NCI-H2081 (cell line): Measurements from ENCODE around the gene CISD3.

Source experiments
- DNase-seq, 2 experiments: peaks; one replicate each; lab custom pipeline; 2025; lab: John Stamatoyannopoulos, UW

CISD3 gene

GRCh38 chr17:38729886-38730525, at the start of gene CISD3:
TSS of gene CISD3 (plus strand) at chr17:38730341. CDS start at chr17:38730359, 18 bp downstream.
- DNase-seq, result peak; percentile 83 to 89

- DNase-seq, result no peak
Observed at GRCh38 chr17:38681096-38681495, 49.0 kb upstream of the CISD3 start.

GRCh38 chr17:38685491-38685890, 44.6 kb upstream of the CISD3 start:
- no peak for DNase-seq

GRCh38 chr17:38687286-38687685, 42.9 kb upstream of the CISD3 start:
- no peak for DNase-seq

GRCh38 chr17:38690386-38690785, 39.8 kb upstream of the CISD3 start:
- no peak for DNase-seq

GRCh38 chr17:38691154-38691553, 39.0 kb upstream of the CISD3 start:
- no peak for DNase-seq

- no peak for DNase-seq
Observed at GRCh38 chr17:38693700-38694329, 36.3 kb upstream of the CISD3 start.

GRCh38 chr17:38697061-38697820, 32.9 kb upstream of the CISD3 start:
- DNase-seq, result no peak

GRCh38 chr17:38698760-38699159, 31.4 kb upstream of the CISD3 start:
- no peak for DNase-seq

GRCh38 chr17:38701504-38702165, 28.5 kb upstream of the CISD3 start:
- DNase-seq, result peak in 1 of 2 experiments; percentile 54

GRCh38 chr17:38702166-38702915, 27.8 kb upstream of the CISD3 start:
- DNase-seq, result peak; percentile 89 to 90

- peak in 1 of 2 experiments; percentile 45 for DNase-seq
Observed at GRCh38 chr17:38702916-38703741, 27.0 kb upstream of the CISD3 start.

- peak; percentile 98 to 99 for DNase-seq
Observed at GRCh38 chr17:38703742-38704605, 26.2 kb upstream of the CISD3 start.

GRCh38 chr17:38704606-38705522, 25.3 kb upstream of the CISD3 start, which contains the start of gene MLLT6:
TSS of gene MLLT6 (plus strand) at chr17:38705273. CDS start at chr17:38705633, 360 bp downstream.
- DNase-seq, result peak; percentile 85

GRCh38 chr17:38705523-38705802, 24.7 kb upstream of the CISD3 start:
- DNase-seq, result no peak

GRCh38 chr17:38705803-38706504, 24.2 kb upstream of the CISD3 start:
- DNase-seq, result peak; percentile 59 to 69

GRCh38 chr17:38706505-38707216, 23.5 kb upstream of the CISD3 start:
- DNase-seq, result no peak
